H1 (cell line): ENCODE results near the gene LHX5. TPM values are rescaled to one million over a fixed set of nuclear protein-coding genes. Genes with fewer than 3 reads are reported as not detected.
A peak's percentile ranks its signal among the peaks of the same experiment; 100 is the strongest.

Source experiments
- CTCF ChIA-PET: fragments of 300-600 bp; sonication (Branson Sonifier 250); formaldehyde crosslinking; loops from one replicate; lab custom pipeline; 2021; ENCODE audit not compliant: partially characterized antibody; lab: Charles Lee
- POLR2A ChIA-PET: fragments of 300-600 bp; sonication (Branson Sonifier 250); formaldehyde crosslinking; loops from one replicate; lab custom pipeline; 2021; ENCODE audit warnings: inconsistent platforms; ENCODE audit not compliant: partially characterized antibody; lab: Charles Lee
- DNase-seq, 2 experiments: peaks; one replicate each; pipeline versions ENCODE4 v3.0.0 to v3.0.0-alpha.2; 2010 to 2022; ENCODE audit warnings: low spot score in 2 of 2, low read depth in 1 of 2, mixed read lengths in 1 of 2
- FAIRE-seq: peaks from 2 replicates; lab custom pipeline; 2011; peaks lifted over from hg19 to GRCh38; lab: Jason Lieb, UNC
- H2AFZ ChIP-seq: 2 replicates; pipeline ENCODE4 v1.8.1; 2012; ENCODE audit warnings: low read length, inconsistent platforms
- H2AK5ac ChIP-seq: 2 replicates; pipeline ENCODE4 v1.6.1; 2013; ENCODE audit warnings: low read depth, low read length
- H2BK120ac ChIP-seq: replicated peaks from 2 replicates; pipeline ENCODE3; 2013; ENCODE audit warnings: low read depth, low read length, inconsistent platforms
- H2BK12ac ChIP-seq: 2 replicates; pipeline ENCODE4 v1.6.1; 2013; ENCODE audit warnings: low read depth, low read length
- H2BK15ac ChIP-seq: 2 replicates; pipeline ENCODE4 v1.6.1; 2013; ENCODE audit warnings: low read length
- H2BK20ac ChIP-seq: 2 replicates; pipeline ENCODE4 v1.6.1; 2013; ENCODE audit warnings: low read length
- H2BK5ac ChIP-seq: 2 replicates; pipeline ENCODE4 v1.6.1; 2013; ENCODE audit warnings: low read depth, low read length
- H3K14ac ChIP-seq: 2 replicates; pipeline ENCODE4 v1.6.1; 2013; ENCODE audit warnings: inconsistent platforms; ENCODE audit not compliant: insufficient read length
- H3K18ac ChIP-seq: 2 replicates; pipeline ENCODE4 v1.6.1; 2013; ENCODE audit warnings: low read length; ENCODE audit errors: extremely low read depth
- H3K23ac ChIP-seq: 2 replicates; pipeline ENCODE4 v1.6.1; 2013; ENCODE audit warnings: inconsistent platforms; ENCODE audit not compliant: insufficient read length
- H3K23me2 ChIP-seq: 2 replicates; pipeline ENCODE4 v1.6.1; 2013; ENCODE audit warnings: low read depth, low read length
- H3K27ac ChIP-seq: 2 replicates; pipeline ENCODE4 v1.6.1; 2011; ENCODE audit warnings: low read depth, low read length, inconsistent platforms
- H3K27me3 ChIP-seq, 4 experiments: replicated peaks in 1 of 4; 1 replicate in 1 of 4; 2 replicates in 3 of 4; pipeline versions ENCODE4 v1.6.1 to v1.8.1; 2011 to 2013; ENCODE audit warnings: low read length in 3 of 4, mild to moderate bottlenecking in 3 of 4, inconsistent platforms in 2 of 4, mixed read lengths in 2 of 4, moderate library complexity in 1 of 4; ENCODE audit not compliant: control insufficient read depth in 3 of 4, insufficient read depth in 3 of 4; ENCODE audit errors: extremely low read depth in 1 of 4
- H3K36me3 ChIP-seq, 4 experiments: 2 replicates each; pipeline versions ENCODE4 v1.6.1 to v1.8.1; 2011 to 2013; ENCODE audit warnings: mild to moderate bottlenecking in 4 of 4, low read length in 3 of 4, moderate library complexity in 2 of 4, control low read depth in 1 of 4, inconsistent platforms in 1 of 4; ENCODE audit not compliant: insufficient read depth in 4 of 4, control insufficient read depth in 2 of 4
- H3K4ac ChIP-seq: replicated peaks from 2 replicates; pipeline ENCODE3; 2013; ENCODE audit warnings: low read length, low read depth, mixed read lengths, inconsistent platforms; ENCODE audit not compliant: insufficient read length
- H3K4me1 ChIP-seq, 4 experiments: replicated peaks in 1 of 4; 1 replicate in 1 of 4; 2 replicates in 3 of 4; pipeline versions ENCODE4 v1.6.1 to v1.8.1; 2011 to 2013; ENCODE audit warnings: low read length in 3 of 4, inconsistent platforms in 2 of 4, mixed read lengths in 1 of 4; ENCODE audit not compliant: insufficient read depth in 4 of 4, control insufficient read depth in 3 of 4
- H3K4me2 ChIP-seq, 2 experiments: 2 replicates each; pipeline versions ENCODE4 v1.6.1 to v1.8.1; 2011 to 2013; ENCODE audit warnings: low read depth in 2 of 2, low read length in 2 of 2, control low read depth in 1 of 2, inconsistent platforms in 1 of 2, mild to moderate bottlenecking in 1 of 2; ENCODE audit not compliant: insufficient read depth in 1 of 2
- H3K4me3 ChIP-seq, 4 experiments: fragments of 200-600, 300-600 bp in 1 of 4; sonication (generic), shearing (Covaris generic), sonication (Bioruptor Twin) in 1 of 4; 2 replicates each; pipeline versions ENCODE4 v1.5.1 to v1.8.1; 2011 to 2016; ENCODE audit warnings: low read length in 4 of 4, low read depth in 3 of 4, control low read depth in 2 of 4, inconsistent platforms in 2 of 4, mild to moderate bottlenecking in 2 of 4, mixed read lengths in 1 of 4, moderate library complexity in 1 of 4; ENCODE audit not compliant: insufficient read depth in 2 of 4; ENCODE audit errors: extremely low read depth in 1 of 4
- H3K56ac ChIP-seq: replicated peaks from 2 replicates; pipeline ENCODE3; 2013; ENCODE audit warnings: low read depth, mild to moderate bottlenecking, mixed read lengths, low read length, inconsistent platforms; ENCODE audit not compliant: insufficient read length
- H3K79me1 ChIP-seq: 2 replicates; pipeline ENCODE4 v1.6.1; 2013; ENCODE audit warnings: low read depth, low read length, control low read depth
- H3K79me2 ChIP-seq, 2 experiments: 2 replicates each; pipeline versions ENCODE4 v1.6.1 to v1.8.1; 2012 to 2013; ENCODE audit warnings: low read length in 2 of 2, mild to moderate bottlenecking in 2 of 2, inconsistent platforms in 1 of 2; ENCODE audit not compliant: insufficient read depth in 2 of 2, control insufficient read depth in 1 of 2
- H3K9ac ChIP-seq, 4 experiments: replicated peaks in 1 of 4; 1 replicate in 1 of 4; 2 replicates in 3 of 4; pipeline versions ENCODE4 v1.6.1 to v1.8.1; 2011 to 2013; ENCODE audit warnings: low read depth in 3 of 4, low read length in 3 of 4, control low read depth in 2 of 4, mild to moderate bottlenecking in 2 of 4, moderate library complexity in 2 of 4, inconsistent platforms in 1 of 4; ENCODE audit errors: extremely low read depth in 1 of 4
- H3K9me3 ChIP-seq, 2 experiments: 2 replicates each; pipeline versions ENCODE4 v1.6.1 to v1.8.1; 2012 to 2013; ENCODE audit warnings: mild to moderate bottlenecking in 2 of 2, moderate library complexity in 2 of 2, control low read depth in 1 of 2, inconsistent platforms in 1 of 2, low read depth in 1 of 2, low read length in 1 of 2, mixed read lengths in 1 of 2; ENCODE audit not compliant: insufficient read depth in 2 of 2
- H4K20me1 ChIP-seq, 2 experiments: replicated peaks in 1 of 2; 2 replicates each; pipeline versions ENCODE3 to v1.8.1; 2011 to 2013; ENCODE audit warnings: inconsistent platforms in 2 of 2, low read length in 2 of 2, mild to moderate bottlenecking in 1 of 2; ENCODE audit not compliant: insufficient read depth in 2 of 2, control insufficient read depth in 1 of 2
- H4K5ac ChIP-seq: 2 replicates; pipeline ENCODE4 v1.6.1; 2013; ENCODE audit warnings: low read length, low read depth, mixed read lengths, inconsistent platforms; ENCODE audit not compliant: insufficient read length
- H4K8ac ChIP-seq: 2 replicates; pipeline ENCODE4 v1.8.0; 2013; ENCODE audit warnings: mild to moderate bottlenecking, moderate library complexity, low read length, inconsistent platforms; ENCODE audit not compliant: insufficient read depth; ENCODE audit errors: extremely low read depth
- H4K91ac ChIP-seq: replicated peaks from 2 replicates; pipeline ENCODE3; 2013; ENCODE audit warnings: low read length, mixed read lengths, inconsistent platforms; ENCODE audit not compliant: insufficient read length
- CBX8 ChIP-seq: fragments of 300-800, 300-1000 bp; sonication (generic); IDR thresholded peaks from 2 replicates; pipeline ENCODE4 v1.7.1; 2016; ENCODE audit warnings: low read depth, low read length, borderline replicate concordance
- CREB1 ChIP-seq: IDR thresholded peaks from 2 replicates; pipeline ENCODE4 v1.6.1; 2012; ENCODE audit warnings: inconsistent platforms
- EGR1 ChIP-seq: IDR thresholded peaks from 2 replicates; pipeline ENCODE4 v1.6.1; 2011; ENCODE audit warnings: low read depth, low read length, borderline replicate concordance
- EZH2 ChIP-seq: fragments of 200-600 bp; sonication (generic); IDR thresholded peaks from 2 replicates; pipeline ENCODE4 v1.7.1; 2012; ENCODE audit warnings: low read depth, mild to moderate bottlenecking, moderate library complexity, low read length, inconsistent platforms; ENCODE audit not compliant: severe bottlenecking
- NRF1 ChIP-seq: IDR thresholded peaks from 2 replicates; pipeline ENCODE4 v1.6.1; 2011; ENCODE audit warnings: mild to moderate bottlenecking, low read depth, low read length, improper control_type of control experiment
- RNF2 ChIP-seq: fragments of 200-900, 300-1000 bp; sonication (generic); IDR thresholded peaks from 2 replicates; pipeline ENCODE4 v1.7.1; 2016; ENCODE audit warnings: borderline replicate concordance, low read depth, mild to moderate bottlenecking, antibody characterized with exemption, low read length; ENCODE audit not compliant: poor library complexity, severe bottlenecking; ENCODE audit errors: missing control alignments
- SIRT6 ChIP-seq: IDR thresholded peaks from one replicate; pipeline ENCODE4 v1.7.1; 2012; ENCODE audit warnings: low read length, inconsistent platforms
- SUZ12 ChIP-seq: fragments of 200-600 bp; sonication (generic); IDR thresholded peaks from 2 replicates; pipeline ENCODE4 v1.6.1; 2012; ENCODE audit warnings: mild to moderate bottlenecking, inconsistent platforms, low read length, moderate library complexity, mixed read lengths
- WGBS, 2 experiments: shearing (Covaris generic) in 1 of 2; methylation state at CpG; one replicate each; pipeline versions ENCODE4 v1.1.6 to v1.1.7; 2013 to 2015; ENCODE audit warnings: low lambda C conversion rate in 2 of 2, mixed read lengths in 2 of 2, inconsistent platforms in 1 of 2, low coverage in 1 of 2, missing lambda C conversion rate in 1 of 2; ENCODE audit not compliant: insufficient replicate concordance in 2 of 2, insufficient coverage in 1 of 2, insufficient read length in 1 of 2; ENCODE audit errors: extremely low coverage in 1 of 2, missing lambda C conversion rate in 1 of 2; 5-methylcytosine and 5-hydroxymethylcytosine counted together
- polyA plus RNA-seq, 7 experiments: library from polyadenylated mRNA; depleted of rRNA in 3 of 7; stranded (reverse) in 5 of 7; unstranded in 2 of 7; fragments of >200 nt in 5 of 7; fragments of 200-250 nt in 2 of 7; gene quantifications; 1 replicate in 5 of 7; 2 replicates in 1 of 7; 4 replicates in 1 of 7; pipeline versions ENCODE4 v1.2.1 to v1.2.3, GENCODE V29; 2011 to 2013; ENCODE audit warnings: missing spikeins in 2 of 7, mixed read lengths in 2 of 7
- total RNA-seq: library from RNA; stranded (reverse); fragmentation: NEBNext Ultra II Directional; extraction: Animal tissue kit (Norgen Biotek cat#: 25700); gene quantifications from 2 replicates; pipeline ENCODE4 v1.2.1, GENCODE V29; 2021

Gene LHX5
- total and polyA plus RNA-seq, 2 of the 8 experiments (the other 6 are each of a cell fraction or from before 2014, with no cell fraction given) = 0.47 to 1.1 TPM

DNA sequence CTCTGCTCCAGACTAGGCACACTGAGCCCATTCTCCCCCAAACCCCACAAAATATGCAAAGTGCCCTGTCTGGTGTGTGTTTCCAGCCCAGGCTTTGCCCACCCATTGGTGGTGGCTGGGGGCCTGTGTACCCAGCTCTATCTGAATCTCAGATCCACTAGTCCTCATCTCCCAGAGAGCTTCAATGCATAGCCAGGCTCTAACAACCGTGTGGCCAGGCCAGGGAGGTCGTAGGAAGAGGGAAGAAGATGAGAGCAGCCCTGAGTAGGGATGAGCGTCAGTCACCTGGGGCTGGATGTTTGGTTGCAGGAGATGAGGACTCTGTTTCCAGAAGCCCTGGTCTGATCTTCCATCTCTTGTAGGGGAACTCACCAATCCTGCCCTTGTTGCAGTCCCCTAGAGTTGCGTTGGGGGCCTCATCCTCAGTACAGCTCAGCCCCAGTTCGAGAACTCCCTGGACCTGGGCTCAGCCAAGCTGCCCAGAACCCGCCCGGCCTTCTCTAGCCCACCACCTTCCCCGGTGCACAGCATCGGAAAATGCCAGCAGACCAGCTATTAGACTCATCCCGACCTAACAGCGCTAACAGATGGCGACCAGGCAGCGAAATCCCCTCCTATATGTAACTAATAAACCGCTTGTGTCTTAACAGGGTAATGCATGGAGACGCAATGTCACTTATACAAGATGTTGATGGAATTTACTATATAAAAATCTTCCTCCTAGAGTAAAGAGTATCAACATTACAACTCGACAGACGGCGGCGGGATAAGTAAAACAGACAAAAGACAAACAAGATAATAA, 3.2 kb upstream of the LHX5 start:
- no peak overlapping the region for H3K56ac ChIP-seq
- peak overlapping the region in 1 of 4 experiments; percentile 12; a peak in 1 of 7 replicates for H3K9ac ChIP-seq
- no peak overlapping the region for H2BK5ac ChIP-seq
- peaks cover 0 to 25% (median 0%) of the 10 kb centered on the region in 4 experiments; a peak in 1 of 8 replicates for H3K36me3 ChIP-seq
- no peak overlapping the region for H3K27ac ChIP-seq
- peaks cover 23 to 25% of the 10 kb centered on the region in 2 experiments for H4K20me1 ChIP-seq
- H3K4me3 ChIP-seq = peak overlapping the region; percentile 35 to 66 (median 60); a peak in 6 of 8 replicates
- 9% methylated on average over 19 of the region's 19 CpGs; no CpG with 5 or more reads in 1 of the 2 experiments for WGBS, 2 experiments
- H3K4me2 ChIP-seq = peak overlapping the region; percentile 74 to 93; a peak in 3 of 4 replicates
- no peak overlapping the region for H4K5ac ChIP-seq
- peak overlapping the region; percentile 4; the same call in 1 of the 2 replicates for H2AK5ac ChIP-seq
- no peak overlapping the region for H3K14ac ChIP-seq
- TF ChIP-seq NRF1 (no peak), EGR1 (no peak), SUZ12 (peak; percentile 69), CBX8 (peak; percentile 3; the same call in 1 of the 2 replicates), SIRT6 (no peak), EZH2 (peak; percentile 73), RNF2 (peak; percentile 82), CREB1 (no peak)
- TF ChIP-seq, all 59 proteins: peak for 4
- Histone ChIP-seq H3K9me3 (no peaks in the 10 kb centered on the region), H2AFZ (no peak overlapping the region), H4K8ac (no peak overlapping the region), H2BK12ac (peak overlapping the region; percentile 52; the same call in 1 of the 2 replicates), H2BK120ac (no peak overlapping the region), H3K4me1 (peaks cover 0 to 66% (median 36%) of the 10 kb centered on the region in 4 experiments; a peak in 6 of 7 replicates), H3K18ac (peak overlapping the region; percentile 2; the same call in 1 of the 2 replicates), H3K23ac (no peak overlapping the region), H2BK15ac (0 out of 2 replicates have a peak overlapping the region, but pooled peaks have one; percentile 1), H3K27me3 (peaks cover 78 to 97% (median 95%) of the 10 kb centered on the region in 4 experiments), H4K91ac (no peak overlapping the region), H3K79me1 (no peaks in the 10 kb centered on the region; the same call in 1 of the 2 replicates), H3K23me2 (peaks cover 28% of the 10 kb centered on the region), H3K79me2 (peaks cover 0 to 6% of the 10 kb centered on the region in 2 experiments; a peak in 2 of 4 replicates), H3K4ac (no peak overlapping the region), H2BK20ac (no peak overlapping the region)
- FAIRE-seq = no peak
- CTCF ChIA-PET = interaction anchor here (0.5 to 9.0 kb wide), 5 partner anchors 9 to 136 kb away, joined by 3 to 79 read pairs (median 4); no protein-coding TSS in a partner anchor
- POLR2A ChIA-PET = interaction anchor here (1.2 to 1.3 kb wide), 2 partner anchors 9 to 10 kb away, joined by 4 to 6 read pairs; no protein-coding TSS in a partner anchor
- no peak for DNase-seq
